Duodenal mucosa (tissue), 2 donors: Measurements from ENCODE around the gene DMRT1.

Source experiments
- H3K27ac ChIP-seq: one replicate; pipeline ENCODE4 v1.7.0; 2013; ENCODE audit warnings: low read depth, low read length
- H3K27me3 ChIP-seq, 2 donors: one replicate each; pipeline ENCODE4 v1.7.0; 2013; ENCODE audit warnings: low read length in 2 of 2, control low read depth in 1 of 2; ENCODE audit not compliant: insufficient read depth in 2 of 2, control insufficient read depth in 1 of 2
- H3K36me3 ChIP-seq, 2 donors: one replicate each; pipeline ENCODE4 v1.7.0; 2013; ENCODE audit warnings: low read length in 2 of 2, control low read depth in 1 of 2; ENCODE audit not compliant: insufficient read depth in 2 of 2, control insufficient read depth in 1 of 2
- H3K4me1 ChIP-seq, 2 donors: one replicate each; pipeline ENCODE4 v1.7.0; 2013; ENCODE audit warnings: low read length in 2 of 2, control low read depth in 1 of 2; ENCODE audit not compliant: insufficient read depth in 2 of 2, control insufficient read depth in 1 of 2
- H3K4me3 ChIP-seq, 2 donors: one replicate each; pipeline ENCODE4 v1.7.0; 2013; ENCODE audit warnings: low read length in 2 of 2, low read depth in 1 of 2
- H3K9ac ChIP-seq, 2 donors: one replicate each; pipeline ENCODE4 v1.7.0; 2013; ENCODE audit warnings: low read length in 2 of 2, low read depth in 1 of 2
- H3K9me3 ChIP-seq, 2 donors: one replicate each; pipeline ENCODE4 v1.7.0; 2013; ENCODE audit warnings: low read length in 2 of 2, control low read depth in 1 of 2; ENCODE audit not compliant: control insufficient read depth in 1 of 2

DMRT1 gene

GRCh38 chr9:1014225-1014624 is 172.7 kb downstream of the DMRT1 start:
- no peak overlapping the region for H3K27ac ChIP-seq
- H3K4me3 ChIP-seq, result no peak overlapping the region
- H3K4me1 ChIP-seq, result no peaks in the 10 kb centered on the region
- no peak overlapping the region for H3K9ac ChIP-seq
- H3K27me3 ChIP-seq, result peaks cover 5 to 7% of the 10 kb centered on the region in 2 donors
- H3K9me3 ChIP-seq, result no peaks in the 10 kb centered on the region
- H3K36me3 ChIP-seq, result no peaks in the 10 kb centered on the region

GRCh38 chr9:1014640-1015039 is 173.1 kb downstream of the DMRT1 start:
- H3K27ac ChIP-seq, result no peak overlapping the region
- H3K4me3 ChIP-seq, result no peak overlapping the region
- no peaks in the 10 kb centered on the region for H3K4me1 ChIP-seq
- H3K9ac ChIP-seq, result no peak overlapping the region
- no peaks in the 10 kb centered on the region for H3K9me3 ChIP-seq
- no peaks in the 10 kb centered on the region for H3K36me3 ChIP-seq
- peaks cover 2 to 5% of the 10 kb centered on the region in 2 donors for H3K27me3 ChIP-seq

DNA sequence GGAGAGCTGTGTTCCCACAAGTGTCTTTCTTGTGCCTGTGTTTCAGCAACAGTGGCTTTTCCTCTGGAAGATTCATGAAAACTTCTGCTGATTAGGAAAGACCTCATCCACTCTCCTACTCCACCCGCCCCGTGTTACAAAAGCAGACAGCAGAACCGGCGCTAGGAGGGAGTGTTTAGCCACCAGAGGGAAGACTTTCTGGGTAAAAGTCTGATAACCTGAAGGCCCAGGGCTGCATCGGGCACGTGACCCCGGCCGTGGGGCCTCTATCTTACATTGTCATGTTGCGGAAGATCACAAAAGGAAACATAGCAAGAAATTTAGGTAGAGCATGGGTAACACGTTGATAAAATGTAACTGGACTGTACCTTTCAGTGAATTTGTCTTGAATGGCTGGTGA is 176.6 kb downstream of the DMRT1 start:
- H3K27ac ChIP-seq, result no peak overlapping the region
- no peak overlapping the region for H3K4me3 ChIP-seq
- H3K9ac ChIP-seq, result no peak overlapping the region
- no peaks in the 10 kb centered on the region for H3K4me1 ChIP-seq
- peaks cover 0 to 7% of the 10 kb centered on the region in 2 donors for H3K9me3 ChIP-seq
- no peaks in the 10 kb centered on the region for H3K36me3 ChIP-seq
- no peaks in the 10 kb centered on the region for H3K27me3 ChIP-seq
